Measurements from ENCODE around the gene SLC6A8.

DNA sequence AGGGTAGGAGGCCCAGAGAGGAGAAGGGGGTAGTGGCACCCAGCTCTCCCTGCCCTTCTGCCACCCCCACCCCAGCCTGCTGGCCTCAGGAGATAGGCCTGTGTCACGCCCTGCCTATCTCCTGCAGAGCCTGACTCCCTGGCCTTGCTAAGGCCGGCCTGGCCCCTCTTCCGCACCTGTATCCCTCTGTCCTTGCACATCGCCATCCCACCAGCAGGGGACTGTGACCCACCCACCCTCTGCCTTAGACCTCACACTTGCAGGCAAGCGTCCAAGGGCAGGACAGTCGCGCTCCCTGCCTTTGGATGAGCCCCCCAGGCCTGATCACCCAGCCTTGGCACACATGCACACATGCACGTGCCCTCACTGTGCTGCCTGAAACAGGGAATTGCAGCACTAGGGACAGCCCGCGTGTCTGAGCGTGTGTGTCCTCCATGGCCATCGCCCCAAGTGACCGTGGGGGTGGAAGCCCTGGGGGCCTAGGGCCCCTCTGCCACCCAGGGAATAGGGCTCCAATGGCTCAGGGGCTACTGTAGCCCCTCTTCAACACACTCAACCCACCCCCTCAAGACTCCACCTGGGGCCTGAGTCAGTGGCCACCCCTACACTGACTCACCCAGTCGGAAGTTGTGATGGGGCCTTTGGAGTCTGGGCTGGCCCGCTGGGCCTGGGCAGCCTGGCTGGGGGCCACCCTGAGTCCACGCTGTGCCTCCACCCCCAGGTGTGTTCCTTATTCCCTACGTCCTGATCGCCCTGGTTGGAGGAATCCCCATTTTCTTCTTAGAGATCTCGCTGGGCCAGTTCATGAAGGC, 2.1 kb downstream of the SLC6A8 start:
- TF ChIP-seq, protein P1, sequence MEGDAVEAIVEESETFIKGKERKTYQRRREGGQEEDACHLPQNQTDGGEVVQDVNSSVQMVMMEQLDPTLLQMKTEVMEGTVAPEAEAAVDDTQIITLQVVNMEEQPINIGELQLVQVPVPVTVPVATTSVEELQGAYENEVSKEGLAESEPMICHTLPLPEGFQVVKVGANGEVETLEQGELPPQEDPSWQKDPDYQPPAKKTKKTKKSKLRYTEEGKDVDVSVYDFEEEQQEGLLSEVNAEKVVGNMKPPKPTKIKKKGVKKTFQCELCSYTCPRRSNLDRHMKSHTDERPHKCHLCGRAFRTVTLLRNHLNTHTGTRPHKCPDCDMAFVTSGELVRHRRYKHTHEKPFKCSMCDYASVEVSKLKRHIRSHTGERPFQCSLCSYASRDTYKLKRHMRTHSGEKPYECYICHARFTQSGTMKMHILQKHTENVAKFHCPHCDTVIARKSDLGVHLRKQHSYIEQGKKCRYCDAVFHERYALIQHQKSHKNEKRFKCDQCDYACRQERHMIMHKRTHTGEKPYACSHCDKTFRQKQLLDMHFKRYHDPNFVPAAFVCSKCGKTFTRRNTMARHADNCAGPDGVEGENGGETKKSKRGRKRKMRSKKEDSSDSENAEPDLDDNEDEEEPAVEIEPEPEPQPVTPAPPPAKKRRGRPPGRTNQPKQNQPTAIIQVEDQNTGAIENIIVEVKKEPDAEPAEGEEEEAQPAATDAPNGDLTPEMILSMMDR (IDR thresholded peaks at IDR 0.05): no peak
- no peak for TF ChIP-seq EZH2 (IDR thresholded peaks at IDR 0.05; ENCODE audit: borderline replicate concordance, insufficient read depth, low read depth, low read length, poor library complexity, severe bottlenecking)

Measured in B cell (primary cell).